ENCODE results near the gene TIMM22. TPM values are rescaled to one million over a fixed set of nuclear protein-coding genes. Genes with fewer than 3 reads are reported as not detected.

TIMM22 gene
- total RNA-seq, 1 donor from 2014 or later, result 12.6 TPM

DNA sequence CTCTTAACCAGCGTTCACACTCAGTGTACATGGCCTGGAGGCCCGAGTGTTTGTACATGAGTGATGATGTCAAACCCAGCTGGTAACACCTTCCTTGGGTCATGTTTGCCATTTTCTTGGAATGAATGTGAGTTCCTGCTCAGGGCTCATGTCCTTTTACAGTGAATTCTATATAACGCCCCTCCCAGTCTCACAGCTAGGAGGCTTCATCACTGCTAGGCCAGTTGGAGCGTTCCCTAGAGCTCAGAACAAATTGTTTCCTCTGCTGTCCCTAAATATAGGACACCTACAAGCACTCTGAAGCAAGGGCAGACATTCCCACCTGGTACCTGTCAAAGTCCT is 5.5 kb downstream of the TIMM22 start:
- no peaks in the 10 kb centered on the region for H3K9me3 Mint-ChIP-seq (ENCODE audit: unreplicated experiment)
- peaks cover 26% of the 10 kb centered on the region for H3K36me3 Mint-ChIP-seq (ENCODE audit: unreplicated experiment)
- no peak for DNase-seq (ENCODE audit: extremely low spot score, unreplicated experiment)
- H3K4me1 Mint-ChIP-seq (ENCODE audit: unreplicated experiment), result peaks cover 72% of the 10 kb centered on the region
- H3K27ac Mint-ChIP-seq (ENCODE audit: unreplicated experiment), result peak overlapping the region; percentile 94
- TF ChIP-seq, protein P1, sequence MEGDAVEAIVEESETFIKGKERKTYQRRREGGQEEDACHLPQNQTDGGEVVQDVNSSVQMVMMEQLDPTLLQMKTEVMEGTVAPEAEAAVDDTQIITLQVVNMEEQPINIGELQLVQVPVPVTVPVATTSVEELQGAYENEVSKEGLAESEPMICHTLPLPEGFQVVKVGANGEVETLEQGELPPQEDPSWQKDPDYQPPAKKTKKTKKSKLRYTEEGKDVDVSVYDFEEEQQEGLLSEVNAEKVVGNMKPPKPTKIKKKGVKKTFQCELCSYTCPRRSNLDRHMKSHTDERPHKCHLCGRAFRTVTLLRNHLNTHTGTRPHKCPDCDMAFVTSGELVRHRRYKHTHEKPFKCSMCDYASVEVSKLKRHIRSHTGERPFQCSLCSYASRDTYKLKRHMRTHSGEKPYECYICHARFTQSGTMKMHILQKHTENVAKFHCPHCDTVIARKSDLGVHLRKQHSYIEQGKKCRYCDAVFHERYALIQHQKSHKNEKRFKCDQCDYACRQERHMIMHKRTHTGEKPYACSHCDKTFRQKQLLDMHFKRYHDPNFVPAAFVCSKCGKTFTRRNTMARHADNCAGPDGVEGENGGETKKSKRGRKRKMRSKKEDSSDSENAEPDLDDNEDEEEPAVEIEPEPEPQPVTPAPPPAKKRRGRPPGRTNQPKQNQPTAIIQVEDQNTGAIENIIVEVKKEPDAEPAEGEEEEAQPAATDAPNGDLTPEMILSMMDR (IDR thresholded peaks at IDR 0.05), result no peak
- no peaks in the 10 kb centered on the region for H3K27me3 Mint-ChIP-seq (ENCODE audit: unreplicated experiment)
- peak overlapping the region; percentile 55 for H3K4me3 Mint-ChIP-seq (ENCODE audit: unreplicated experiment)

DNA sequence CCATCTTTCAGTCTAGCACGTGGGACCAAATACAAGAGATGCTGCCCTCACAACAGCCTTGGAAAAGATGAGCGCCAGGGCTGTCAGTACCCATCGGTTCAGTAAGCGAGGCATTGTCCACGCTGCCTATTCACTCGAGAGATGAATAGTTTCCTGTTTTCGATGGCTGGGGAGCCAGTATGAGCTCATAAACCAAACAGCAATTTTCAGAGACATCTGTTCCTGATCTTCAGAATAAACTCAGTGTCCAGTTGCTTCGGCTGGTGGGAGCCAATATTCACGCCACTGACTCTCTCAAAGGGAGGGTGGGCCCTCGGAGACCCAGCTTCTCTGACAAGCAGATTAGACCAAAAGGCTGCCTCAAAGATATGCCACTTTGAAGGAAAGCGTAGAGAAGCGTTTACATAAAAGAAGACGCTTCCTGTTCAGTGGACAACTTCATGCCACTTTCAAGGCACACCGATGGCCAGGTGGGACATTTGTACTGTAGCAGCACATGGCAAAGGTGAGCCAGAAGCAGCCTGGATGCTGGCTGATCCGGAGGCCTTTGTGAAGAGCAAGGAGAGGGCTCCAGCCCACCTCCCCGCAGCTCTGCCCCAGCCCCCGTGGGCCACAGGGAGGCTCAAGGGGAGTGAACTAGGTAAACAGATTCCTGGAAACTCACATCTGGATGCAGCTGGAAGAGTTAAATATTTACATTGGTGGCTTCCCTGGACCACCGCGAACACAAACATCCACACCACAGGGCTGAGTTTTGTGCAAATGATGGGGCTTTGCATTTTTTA is 6.0 kb downstream of the TIMM22 start:
- Mint-ChIP-seq H3K9me3 (ENCODE audit: unreplicated experiment) (no peaks in the 10 kb centered on the region), H3K27me3 (ENCODE audit: unreplicated experiment) (no peaks in the 10 kb centered on the region), H3K36me3 (ENCODE audit: unreplicated experiment) (peaks cover 27% of the 10 kb centered on the region), H3K27ac (ENCODE audit: unreplicated experiment) (peak overlapping the region; percentile 94), H3K4me3 (ENCODE audit: unreplicated experiment) (peak overlapping the region; percentile 56), H3K4me1 (ENCODE audit: unreplicated experiment) (peaks cover 69% of the 10 kb centered on the region)
- DNase-seq (ENCODE audit: extremely low spot score, unreplicated experiment), result no peak
- TF ChIP-seq, protein P1 (IDR thresholded peaks at IDR 0.05), result no peak

DNA sequence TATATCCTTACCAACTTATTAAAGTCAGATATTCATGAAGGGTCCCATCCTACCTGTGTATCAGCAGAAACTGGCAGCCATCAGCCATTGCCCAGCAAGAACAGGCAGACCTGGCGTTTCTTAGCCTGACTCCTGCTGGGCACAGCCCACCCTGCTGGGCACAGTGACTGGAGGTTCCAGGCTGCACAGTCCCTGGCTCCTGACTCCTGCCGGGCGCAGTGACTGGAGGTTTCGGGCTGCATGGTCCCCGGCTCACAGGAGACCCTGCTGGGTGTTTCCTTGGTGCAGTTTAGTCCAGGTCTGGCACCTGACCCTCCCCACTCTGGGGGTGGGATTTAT is 6.7 kb downstream of the TIMM22 start:
- Mint-ChIP-seq H3K4me3 (ENCODE audit: unreplicated experiment) (no peak overlapping the region), H3K36me3 (ENCODE audit: unreplicated experiment) (peaks cover 28% of the 10 kb centered on the region), H3K9me3 (ENCODE audit: unreplicated experiment) (no peaks in the 10 kb centered on the region), H3K4me1 (ENCODE audit: unreplicated experiment) (peaks cover 64% of the 10 kb centered on the region), H3K27ac (ENCODE audit: unreplicated experiment) (peak overlapping the region; percentile 94), H3K27me3 (ENCODE audit: unreplicated experiment) (no peaks in the 10 kb centered on the region)
- TF ChIP-seq, protein P1 (IDR thresholded peaks at IDR 0.05), result no peak
- no peak for DNase-seq (ENCODE audit: extremely low spot score, unreplicated experiment)

- H3K36me3 Mint-ChIP-seq (ENCODE audit: unreplicated experiment), result peaks cover 28% of the 10 kb centered on the region
- no peak overlapping the region for H3K4me3 Mint-ChIP-seq (ENCODE audit: unreplicated experiment)
- H3K9me3 Mint-ChIP-seq (ENCODE audit: unreplicated experiment), result no peaks in the 10 kb centered on the region
- TF ChIP-seq, protein P1 (IDR thresholded peaks at IDR 0.05), result no peak
- peaks cover 58% of the 10 kb centered on the region for H3K4me1 Mint-ChIP-seq (ENCODE audit: unreplicated experiment)
- H3K27me3 Mint-ChIP-seq (ENCODE audit: unreplicated experiment), result no peaks in the 10 kb centered on the region
- DNase-seq (ENCODE audit: extremely low spot score, unreplicated experiment), result no peak
- H3K27ac Mint-ChIP-seq (ENCODE audit: unreplicated experiment), result peak overlapping the region; percentile 94
These were observed 7.2 kb downstream of the TIMM22 start for GRCh38 chr17:1003972-1004768.

- no peak for DNase-seq (ENCODE audit: extremely low spot score, unreplicated experiment)
- Mint-ChIP-seq H3K4me1 (ENCODE audit: unreplicated experiment) (peaks cover 56% of the 10 kb centered on the region), H3K4me3 (ENCODE audit: unreplicated experiment) (no peak overlapping the region), H3K27me3 (ENCODE audit: unreplicated experiment) (no peaks in the 10 kb centered on the region), H3K27ac (ENCODE audit: unreplicated experiment) (no peak overlapping the region), H3K36me3 (ENCODE audit: unreplicated experiment) (peaks cover 28% of the 10 kb centered on the region), H3K9me3 (ENCODE audit: unreplicated experiment) (no peaks in the 10 kb centered on the region)
- TF ChIP-seq, protein P1 (IDR thresholded peaks at IDR 0.05), result no peak
These were observed 7.9 kb downstream of the TIMM22 start for GRCh38 chr17:1004769-1005295.
